Heart left ventricle (tissue), 16 donors: Measurements from ENCODE around the gene KCNJ9. TPM values are rescaled to one million over a fixed set of nuclear protein-coding genes. Genes with fewer than 3 reads are reported as not detected.

Experiments used
- ATAC-seq, 4 donors: fragments of 200-7000 bp; cut with Tn5 transposase; one replicate each; pipeline ENCODE4 v1.9.1; 2020 to 2022; ENCODE audit warnings: moderate library complexity in 4 of 4, mild to moderate bottlenecking in 3 of 4, moderate number of reproducible peaks in 1 of 4
- DNase-seq, 5 donors: peaks; one replicate each; pipeline ENCODE4 v3.0.0-alpha.2; 2020
- H3K27ac ChIP-seq, 12 donors: fragments of 200-600 bp; sonication (generic) in 4 of 12; one replicate each; pipeline versions ENCODE4 v1.5.0 to v1.8.0; 2016 to 2022; ENCODE audit warnings: mild to moderate bottlenecking in 2 of 12
- H3K27me3 ChIP-seq, 9 donors: fragments of 200-600 bp; sonication (generic) in 2 of 9; one replicate each; pipeline versions ENCODE4 v1.5.1 to v1.8.0; 2016 to 2022; ENCODE audit warnings: mild to moderate bottlenecking in 3 of 9
- H3K36me3 ChIP-seq, 9 donors: fragments of 200-600 bp; sonication (generic) in 2 of 9; one replicate each; pipeline versions ENCODE4 v1.5.0 to v1.8.0; 2018 to 2022; ENCODE audit warnings: mild to moderate bottlenecking in 2 of 9
- H3K4me1 ChIP-seq, 12 donors: fragments of 200-600 bp; sonication (generic) in 4 of 12; one replicate each; pipeline versions ENCODE4 v1.5.0 to v1.8.0; 2016 to 2022; ENCODE audit warnings: mild to moderate bottlenecking in 3 of 12
- H3K4me3 ChIP-seq, 12 donors: fragments of 200-600 bp; sonication (generic) in 4 of 12; one replicate each; pipeline versions ENCODE4 v1.5.0 to v1.8.0; 2017 to 2022; ENCODE audit warnings: mild to moderate bottlenecking in 9 of 12, moderate library complexity in 4 of 12
- H3K9me3 ChIP-seq, 12 donors: fragments of 200-600 bp; sonication (generic) in 4 of 12; one replicate each; pipeline versions ENCODE4 v1.5.0 to v1.8.0; 2016 to 2022; ENCODE audit warnings: mild to moderate bottlenecking in 1 of 12
- CTCF ChIP-seq, 12 donors: fragments of 200-600 bp; sonication (generic) in 4 of 12; IDR thresholded peaks; one replicate each; pipeline versions ENCODE4 v1.5.0 to v1.8.0; 2018 to 2022; ENCODE audit warnings: antibody characterized with exemption in 12 of 12, mild to moderate bottlenecking in 5 of 12
- POLR2A ChIP-seq, 2 donors: fragments of 450-650 bp; IDR thresholded peaks; one replicate each; pipeline ENCODE4 v1.6.1; 2017; ENCODE audit warnings: antibody characterized with exemption in 2 of 2, mild to moderate bottlenecking in 2 of 2, moderate library complexity in 2 of 2
- WGBS, 4 donors: extraction: QIAGEN DNeasy Blood & Tissue Kit in 2 of 4; methylation state at CpG; one replicate each; pipeline versions ENCODE4 v1.1.5 to v1.1.7; 2013 to 2018; 5-methylcytosine and 5-hydroxymethylcytosine counted together
- intact Hi-C, 10 donors: fragments of 100-400 bp; cut with DNase I; formaldehyde crosslinking; loops; one replicate each; pipeline versions ENCODE4 v1.11.1 to v1.14.2; 2022
- polyA plus RNA-seq, 2 donors: library from polyadenylated mRNA; stranded (reverse); fragments of 200-250 nt; gene quantifications; one replicate each; pipeline ENCODE4 v1.2.3, GENCODE V29; 2013
- total RNA-seq, 9 donors: library from RNA; depleted of rRNA in 2 of 9; stranded (reverse); fragments of >200 nt in 2 of 9; fragmentation: NEBNext Ultra II Directional in 3 of 9; extraction: Animal tissue kit (Norgen Biotek cat#: 25700) in 3 of 9; gene quantifications; one replicate each; pipeline versions ENCODE4 v1.1.0 to v1.2.4, GENCODE V29; 2016 to 2023
- donor health status: ischemic (EF 13 %, LVEDD 7.1; RV severe dilation, severe dysfunction).
- donor health status: healthy with polysubstance abuse.
- donor health status: DM: no; HTN: yes; CAD: no.
- donor health status: DM: no; HTN: no; CAD: no.
- donor health status: ischemic (EF 25% LVEDD 6.9; RV normal size, moderate dysfunction).
- donor health status: ischemic (EF 25% LVEDD 5.7; RV mildly dilated, moderate dysfunction).
- donor health status: healthy.
- donor health status: DM: yes; HTN: yes; CAD: no.
- donor health status: ischemic (EF 35%, LVEDD 5.7; RV mildly dilated, moderate dysfunction).
- donor health status: nonischemic (EF 11% LVEDD 7.7; RV severe dilation, severe dysfunction).
- donor health status: DM: yes; HTN: yes; CAD: no.
- donor health status: PGD.
- donor health status: ischemic (EF 29% LVEDD 5.4; RV normal size, mild dysfunction).
- donor health status: nonischemic (EF 23%, LVEDD 6.1; RV moderate dilation, normal function).

Gene KCNJ9
- total and polyA plus RNA-seq, 11 donors: 0.06 to 0.29 (median 0.08) TPM; not detected in 8

DNA sequence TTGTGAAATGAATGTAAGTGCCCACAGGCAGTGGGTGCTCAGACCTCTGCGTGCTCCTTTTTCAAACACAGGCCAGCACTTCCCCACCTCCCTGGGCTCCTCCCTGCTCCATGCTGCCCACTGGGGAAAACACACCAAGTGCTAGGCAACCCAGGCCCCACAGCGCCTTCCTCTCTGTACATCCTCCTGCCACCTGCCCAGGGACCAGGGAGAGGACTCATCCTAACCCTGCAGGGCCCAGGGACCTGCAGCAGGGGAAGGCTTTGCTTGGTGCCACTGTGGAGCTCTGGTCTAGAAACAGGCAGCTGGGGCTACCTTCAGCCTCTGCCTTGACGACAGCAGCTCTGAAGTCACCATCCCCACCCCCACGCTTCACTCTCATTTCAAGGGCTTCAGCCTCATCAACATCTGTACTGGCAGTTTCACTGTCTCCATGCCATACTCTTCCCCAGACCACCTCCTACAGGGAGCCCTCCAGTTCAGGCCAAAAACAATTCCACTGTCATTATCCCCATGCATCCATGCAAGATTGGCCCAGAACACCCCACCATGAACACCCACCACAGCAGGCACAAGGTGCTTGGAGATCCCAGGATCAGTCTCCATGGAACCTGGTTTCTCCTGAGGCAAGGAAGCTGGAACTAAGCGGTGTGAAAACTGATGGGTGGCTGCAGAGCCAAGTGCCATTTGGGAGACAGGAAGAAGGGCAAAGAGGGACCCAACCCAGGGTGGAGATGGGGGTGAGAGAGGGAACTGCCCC is 16.0 kb downstream of the KCNJ9 start:
- TF ChIP-seq CTCF (IDR thresholded peaks at IDR 0.05) (no peak), POLR2A (IDR thresholded peaks at IDR 0.05) (no peak)
- DNase-seq (no peak), ATAC-seq (no peak)
- intact Hi-C loops: loop anchor here in 4 of 10 donors (5.0 to 10.0 kb wide), 4 partner anchors 155 to 277 kb away; partner anchors contain the start of gene PEX19 (in 1 of the 4)
- Histone ChIP-seq H3K36me3 (peaks cover 0 to 28% (median 9%) of the 10 kb centered on the region in 9 donors), H3K27me3 (no peaks in the 10 kb centered on the region), H3K9me3 (no peaks in the 10 kb centered on the region), H3K4me1 (peaks cover 7 to 44% (median 30%) of the 10 kb centered on the region in 12 donors), H3K4me3 (peak overlapping the region in 11 of 12 donors; percentile 54 to 99 (median 80)), H3K27ac (peak overlapping the region in 5 of 12 donors; percentile 74 to 94 (median 85))
- WGBS, 4 donors: 80 to 88% (median 86%) methylated on average over 5 of the region's 5 CpGs

DNA sequence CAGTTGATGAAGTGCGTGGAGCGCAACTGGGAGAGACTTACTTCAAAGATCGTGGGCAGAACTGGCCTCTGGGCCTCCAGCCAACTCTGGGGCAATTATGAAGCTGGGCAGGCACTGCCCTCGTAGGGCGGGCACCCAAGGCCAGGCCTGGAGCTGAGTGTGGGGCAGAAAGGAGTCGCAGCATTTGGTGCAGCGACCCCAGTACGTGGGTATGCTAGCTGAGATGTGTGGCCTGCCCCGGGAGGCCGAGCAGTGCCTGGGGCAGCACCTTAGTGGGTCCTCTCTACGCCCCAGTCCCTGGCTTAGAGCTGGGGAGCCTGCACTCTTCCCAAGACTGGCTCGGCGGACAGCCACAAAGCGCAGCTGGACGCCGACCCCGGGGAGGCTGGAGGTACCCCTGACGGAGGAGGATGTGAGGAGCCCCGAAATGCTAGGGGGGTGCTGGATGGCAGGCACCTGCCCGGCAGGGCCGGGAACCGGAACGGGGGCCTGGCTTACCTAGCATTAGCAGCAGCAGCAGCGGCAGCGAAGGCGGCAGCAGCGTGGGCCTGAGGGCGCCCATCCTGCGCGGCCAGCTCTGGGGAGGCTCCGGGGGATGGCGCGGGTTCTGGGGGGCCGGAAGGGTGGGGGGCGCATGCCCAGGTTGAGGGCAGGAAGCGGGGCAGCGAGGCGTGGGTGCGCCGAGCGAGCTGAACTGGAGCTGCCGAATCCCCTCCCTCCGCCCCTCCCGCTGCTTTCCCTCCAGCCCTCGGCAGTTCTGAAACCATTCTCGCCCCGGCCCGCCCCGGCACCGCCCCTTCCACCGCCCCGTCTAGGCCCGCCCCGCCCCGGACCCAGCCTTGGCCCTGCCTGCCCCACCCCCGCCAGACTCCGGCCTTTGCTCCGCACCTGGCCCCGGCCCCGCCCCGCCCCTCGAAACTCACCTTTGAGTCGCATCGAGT is 16.8 kb downstream of the KCNJ9 start, which contains the start of gene IGSF8:
TSS of gene IGSF8 (minus strand) at position 709 of the 941 bp plus-strand sequence. CDS start at position 562, 147 bp downstream.
- ATAC-seq: peak; percentile 35 to 79 (median 69)

DNA sequence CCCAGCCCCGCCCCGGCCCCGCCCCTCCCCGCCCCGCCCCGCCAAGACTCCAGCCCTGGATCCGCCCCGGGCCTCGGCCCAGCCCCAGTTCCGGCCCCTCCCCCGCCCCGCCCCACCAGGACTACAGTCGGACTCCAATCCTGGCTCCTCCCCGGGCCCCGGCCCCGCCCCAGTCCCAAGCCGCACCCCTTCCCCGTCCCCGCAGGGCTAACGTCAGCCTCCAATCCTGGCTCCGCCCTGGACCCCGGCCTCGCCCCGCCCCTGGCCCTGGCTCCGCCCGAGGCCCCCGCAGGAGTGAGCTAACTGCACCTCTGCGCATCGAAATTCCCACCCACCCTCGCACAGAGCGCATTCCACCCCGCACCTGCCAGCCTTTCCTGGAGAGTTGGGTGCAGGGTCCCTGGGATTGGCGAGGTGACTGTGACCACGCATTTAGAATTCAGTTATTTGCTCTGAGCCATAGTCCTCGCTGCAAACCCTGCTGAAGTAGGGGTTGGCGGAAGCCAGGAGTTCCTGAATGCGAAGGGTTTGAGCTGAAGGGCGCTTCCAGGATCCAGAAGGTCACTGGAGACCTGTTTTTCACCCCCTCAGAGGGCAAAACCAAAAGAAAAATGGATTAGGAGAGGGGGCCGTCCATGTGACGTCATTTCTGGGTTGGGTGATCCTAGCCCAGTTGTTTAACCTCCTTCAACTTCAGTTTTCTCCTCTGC is 17.7 kb downstream of the KCNJ9 start:
- Histone ChIP-seq H3K27ac (peak overlapping the region; percentile 68 to 96 (median 93)), H3K9me3 (no peaks in the 10 kb centered on the region), H3K36me3 (peaks cover 0 to 14% (median 0%) of the 10 kb centered on the region in 9 donors), H3K27me3 (no peaks in the 10 kb centered on the region), H3K4me1 (peaks cover 7 to 55% (median 35%) of the 10 kb centered on the region in 12 donors), H3K4me3 (peak overlapping the region in 11 of 12 donors; percentile 30 to 99 (median 79))
- DNase-seq: peak; percentile 97 to 99 (median 98)
- TF ChIP-seq POLR2A (IDR thresholded peaks at IDR 0.05) (peak in 1 of 2 donors; percentile 32), CTCF (IDR thresholded peaks at IDR 0.05) (no peak)
- intact Hi-C loops: loop anchor here in 4 of 10 donors (5.0 to 10.0 kb wide), 4 partner anchors 153 to 276 kb away; partner anchors contain the start of gene PEX19 (in 1 of the 4)
- ATAC-seq: peak; percentile 88 to 93 (median 90)
- 3 to 16% (median 6%) methylated on average over 8 to 40 of the region's 40 CpGs for WGBS, 4 donors

More for the DNA sequence above, 16.8 kb downstream of the KCNJ9 start, which contains the start of gene IGSF8:
- TF ChIP-seq POLR2A (IDR thresholded peaks at IDR 0.05): peak in 1 of 2 donors; percentile 19
- no peak for TF ChIP-seq CTCF (IDR thresholded peaks at IDR 0.05)
- Histone ChIP-seq H3K9me3 (no peaks in the 10 kb centered on the region), H3K4me1 (peaks cover 7 to 51% (median 34%) of the 10 kb centered on the region in 12 donors), H3K27me3 (no peaks in the 10 kb centered on the region), H3K4me3 (peak within 1 kb of the TSS; percentile 54 to 99 (median 80)), H3K36me3 (peaks cover 0 to 20% (median 1%) of the 10 kb centered on the region in 9 donors), H3K27ac (peak within 1 kb of the TSS; percentile 68 to 96 (median 93))
- peak; percentile 92 to 95 (median 93) for DNase-seq
- intact Hi-C loops: loop anchor here in 4 of 10 donors (5.0 to 10.0 kb wide), 4 partner anchors 154 to 277 kb away; partner anchors contain the start of gene PEX19 (in 1 of the 4)
- WGBS, 4 donors: 3 to 12% (median 5%) methylated on average over 14 to 64 of the region's 64 CpGs
